NOMO-1 treated with dmso at 0.1 percent for 144 hours (cell line): ENCODE results near the gene AFG3L2.
A peak's percentile ranks its signal among the peaks of the same experiment; 100 is the strongest.

Source experiments
- DNase-seq: peaks from one replicate; lab custom pipeline; 2025; ENCODE audit not compliant: unreplicated experiment; lab: John Stamatoyannopoulos, UW

Gene AFG3L2

DNA sequence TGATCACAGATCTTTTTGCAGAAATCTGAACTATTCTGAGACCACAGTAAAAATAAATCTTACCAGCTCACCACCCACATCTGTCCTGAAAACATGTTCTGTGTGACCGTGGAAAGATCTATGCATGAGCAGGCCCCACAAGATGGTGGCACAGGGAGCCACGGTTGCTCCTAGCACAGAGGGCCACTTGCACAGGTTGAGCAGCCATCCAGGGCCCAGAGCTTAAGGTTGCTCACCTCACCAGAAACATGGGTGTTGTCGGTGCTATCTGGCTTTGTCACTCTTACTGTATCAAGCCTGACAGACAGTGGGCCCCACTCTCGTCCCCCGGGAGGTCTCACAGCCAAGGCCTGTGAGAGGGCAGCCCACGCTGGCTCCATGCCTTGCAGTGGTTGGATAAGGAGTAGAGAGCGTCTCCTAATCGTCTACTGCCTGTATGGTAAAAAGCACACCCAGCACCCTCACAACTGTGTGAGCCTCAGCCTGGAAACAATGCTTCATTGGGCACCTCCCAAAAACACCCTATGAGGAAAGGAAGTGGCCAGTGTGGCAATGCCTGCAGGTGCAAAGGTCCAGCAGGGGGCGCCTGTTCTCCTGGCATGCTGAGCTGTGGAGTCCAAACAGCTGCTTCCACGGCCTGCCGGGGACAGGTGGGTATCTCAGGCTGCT is 49.4 kb downstream of the AFG3L2 start:
- DNase-seq = no peak

DNA sequence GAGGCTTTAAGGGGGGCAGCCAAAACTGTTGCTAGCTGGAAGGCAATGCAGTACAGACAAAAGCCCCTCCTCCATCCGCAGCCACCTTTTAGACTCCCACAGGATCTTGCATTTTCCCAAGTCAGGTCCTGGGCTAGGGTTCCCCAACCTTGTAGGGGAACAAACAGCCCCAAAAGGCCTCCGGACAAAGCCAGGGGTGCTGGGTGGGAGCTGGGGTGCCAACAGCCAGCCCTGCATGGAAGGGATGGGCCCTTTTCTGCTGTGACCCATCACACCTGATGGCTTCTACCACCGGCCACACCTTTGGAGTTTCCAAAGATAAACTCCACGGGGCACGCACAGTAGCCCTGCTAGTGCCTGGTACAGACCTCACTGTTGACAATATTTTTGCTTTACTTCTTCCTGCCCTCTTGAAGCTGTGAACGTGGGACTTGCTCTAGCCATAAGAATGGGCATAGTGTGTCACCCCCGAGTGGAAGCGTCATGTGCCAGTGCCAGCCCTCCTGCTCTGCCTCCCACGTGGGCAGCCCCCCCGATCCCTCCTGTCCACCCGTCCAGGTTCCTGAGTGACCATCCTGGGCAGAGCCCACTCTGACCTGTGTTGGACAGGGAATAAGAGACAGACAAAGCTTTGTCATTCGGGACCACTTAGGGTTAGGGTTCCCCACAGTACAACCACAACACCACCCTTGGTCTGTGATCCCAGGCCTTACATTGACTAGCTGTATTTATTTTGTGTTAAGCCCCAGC is 50.1 kb downstream of the AFG3L2 start:
- no peak for DNase-seq

DNA sequence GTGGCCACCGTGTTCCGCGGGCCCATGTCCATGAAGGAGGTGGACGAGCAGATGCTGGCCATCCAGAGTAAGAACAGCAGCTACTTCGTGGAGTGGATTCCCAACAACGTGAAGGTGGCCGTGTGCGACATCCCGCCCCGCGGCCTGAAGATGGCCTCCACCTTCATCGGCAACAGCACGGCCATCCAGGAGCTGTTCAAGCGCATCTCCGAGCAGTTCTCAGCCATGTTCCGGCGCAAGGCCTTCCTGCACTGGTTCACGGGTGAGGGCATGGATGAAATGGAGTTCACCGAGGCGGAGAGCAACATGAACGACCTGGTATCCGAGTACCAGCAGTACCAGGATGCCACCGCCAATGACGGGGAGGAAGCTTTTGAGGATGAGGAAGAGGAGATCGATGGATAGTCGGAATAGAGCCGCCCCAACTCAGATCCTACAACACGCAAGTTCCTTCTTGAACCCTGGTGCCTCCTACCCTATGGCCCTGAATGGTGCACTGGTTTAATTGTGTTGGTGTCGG is 51.2 kb downstream of the AFG3L2 start:
- DNase-seq = no peak

DNA sequence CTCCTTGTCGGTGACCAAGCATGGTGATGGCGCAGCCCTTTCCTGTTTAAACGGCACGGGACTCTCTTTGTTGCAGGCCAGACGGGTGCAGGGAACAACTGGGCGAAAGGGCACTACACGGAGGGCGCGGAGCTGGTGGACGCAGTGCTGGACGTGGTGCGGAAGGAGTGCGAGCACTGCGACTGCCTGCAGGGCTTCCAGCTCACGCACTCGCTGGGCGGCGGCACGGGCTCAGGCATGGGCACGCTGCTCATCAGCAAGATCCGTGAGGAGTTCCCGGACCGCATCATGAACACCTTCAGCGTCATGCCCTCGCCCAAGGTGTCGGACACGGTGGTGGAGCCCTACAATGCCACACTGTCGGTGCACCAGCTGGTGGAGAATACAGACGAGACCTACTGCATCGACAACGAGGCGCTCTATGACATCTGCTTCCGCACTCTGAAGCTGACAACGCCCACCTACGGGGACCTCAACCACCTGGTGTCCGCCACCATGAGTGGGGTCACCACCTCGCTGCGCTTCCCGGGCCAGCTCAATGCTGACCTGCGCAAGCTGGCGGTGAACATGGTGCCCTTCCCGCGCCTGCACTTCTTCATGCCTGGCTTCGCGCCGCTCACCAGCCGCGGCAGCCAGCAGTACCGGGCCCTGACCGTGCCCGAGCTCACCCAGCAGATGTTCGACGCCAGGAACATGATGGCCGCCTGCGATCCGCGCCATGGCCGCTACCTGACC is 51.9 kb downstream of the AFG3L2 start:
- no peak for DNase-seq

DNA sequence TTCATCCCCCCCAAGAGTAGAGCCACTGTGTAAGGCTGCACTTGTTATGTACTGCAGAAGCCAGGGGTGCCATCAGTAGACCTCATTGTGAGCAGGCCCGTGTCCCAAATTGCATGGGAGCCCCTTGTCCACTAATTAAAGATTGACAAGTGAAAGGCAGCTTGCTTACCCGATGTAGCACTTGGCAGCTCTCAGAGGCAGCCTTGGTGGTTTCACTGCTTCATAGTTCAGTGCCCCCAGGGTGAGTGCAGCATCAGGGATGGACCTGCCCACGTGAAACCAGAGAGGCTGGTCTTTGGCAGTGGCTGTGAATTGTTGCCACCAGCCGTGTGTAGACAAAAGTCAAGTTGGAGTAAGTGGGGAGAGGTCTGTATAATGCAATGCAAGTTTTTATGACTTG is 55.7 kb downstream of the AFG3L2 start:
- no peak for DNase-seq

DNA sequence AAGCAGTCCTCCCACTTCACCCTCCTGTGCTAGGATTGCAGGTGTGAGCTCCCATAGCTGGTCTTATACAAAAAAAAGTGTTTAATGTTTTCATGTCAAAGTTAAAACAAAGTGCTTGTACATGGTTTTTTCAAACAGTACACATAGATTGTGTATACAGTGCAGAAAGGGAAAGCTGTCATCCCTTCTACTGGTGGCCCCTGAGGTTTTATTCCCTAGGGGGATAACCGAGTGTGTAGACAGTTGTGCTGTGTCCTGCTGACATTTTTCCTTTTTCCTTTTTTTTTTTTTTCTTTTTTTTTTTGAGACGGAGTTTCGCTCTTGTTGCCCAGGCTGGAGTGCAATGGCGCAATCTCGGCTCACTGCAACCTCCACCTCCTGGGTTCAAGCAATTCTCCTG is 58.2 kb downstream of the AFG3L2 start:
- DNase-seq = no peak

DNA sequence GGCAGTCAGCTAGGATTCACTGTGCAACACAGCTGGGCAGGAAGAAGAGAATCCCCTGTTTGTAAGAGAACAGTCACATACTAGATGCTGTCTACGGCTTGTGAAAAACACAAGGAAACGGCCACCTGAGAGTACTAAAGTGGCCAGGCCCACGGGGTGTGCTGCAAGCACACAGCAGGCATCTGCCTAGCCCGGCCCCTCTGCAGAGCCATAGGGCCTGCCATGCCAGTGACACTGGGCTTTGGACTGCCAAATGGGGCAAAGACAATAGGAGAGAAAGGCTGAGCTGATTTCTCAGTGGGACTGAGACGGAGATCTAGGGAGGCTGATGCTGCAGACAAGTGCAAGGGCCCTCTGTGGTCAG is 58.7 kb downstream of the AFG3L2 start:
- no peak for DNase-seq

DNA sequence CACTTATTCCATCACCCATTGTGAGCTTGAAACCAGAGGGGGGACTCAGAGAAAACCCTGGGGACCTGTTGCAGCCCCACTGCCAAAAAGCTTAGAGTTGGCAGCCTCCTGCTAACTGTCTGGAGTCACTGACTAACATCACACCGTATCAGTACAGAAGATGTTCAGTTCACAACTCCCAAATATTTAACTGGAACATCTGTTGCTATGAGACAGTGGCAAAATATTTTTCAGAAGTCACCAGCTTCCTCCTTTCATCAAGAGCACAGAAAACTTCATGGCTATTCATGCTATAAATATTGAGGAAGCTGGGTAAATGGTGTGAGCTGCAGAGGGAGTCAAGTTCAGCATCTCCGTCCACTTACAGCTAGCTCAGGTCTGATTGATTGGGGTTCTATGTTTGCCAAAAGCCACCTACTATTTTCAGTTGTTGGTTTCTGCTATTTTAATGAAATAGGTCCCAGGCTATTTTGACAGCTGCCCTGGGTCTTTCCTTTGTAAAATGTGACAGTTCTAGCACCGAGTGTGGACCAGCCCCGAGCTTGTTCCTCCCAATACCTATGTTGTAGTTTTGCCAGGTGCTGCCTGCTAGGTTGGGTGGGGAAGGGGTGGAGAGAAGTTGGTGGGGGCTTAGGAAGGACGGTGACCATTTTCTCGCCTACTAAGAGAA is 59.2 kb downstream of the AFG3L2 start:
- DNase-seq = no peak

DNA sequence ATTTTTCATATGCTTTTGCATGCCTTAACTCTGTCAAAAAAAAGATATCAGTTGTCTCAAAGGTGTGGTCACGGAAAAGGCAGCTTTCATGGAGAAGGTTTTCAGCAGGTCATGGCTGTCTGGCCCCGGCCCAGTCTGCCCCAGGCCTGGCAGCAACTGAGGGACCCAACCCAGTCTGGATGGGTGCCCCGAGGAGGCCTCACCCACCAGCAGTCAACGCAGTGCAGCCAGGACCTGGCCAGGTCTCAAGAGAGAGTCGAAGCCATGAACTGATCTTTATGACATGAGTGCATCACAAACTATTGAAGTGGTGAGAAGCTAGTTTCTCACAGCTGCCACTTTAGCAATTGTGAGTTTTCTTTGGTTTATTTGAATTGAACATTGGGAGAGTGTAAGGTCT is 61.1 kb downstream of the AFG3L2 start:
- DNase-seq = no peak

DNA sequence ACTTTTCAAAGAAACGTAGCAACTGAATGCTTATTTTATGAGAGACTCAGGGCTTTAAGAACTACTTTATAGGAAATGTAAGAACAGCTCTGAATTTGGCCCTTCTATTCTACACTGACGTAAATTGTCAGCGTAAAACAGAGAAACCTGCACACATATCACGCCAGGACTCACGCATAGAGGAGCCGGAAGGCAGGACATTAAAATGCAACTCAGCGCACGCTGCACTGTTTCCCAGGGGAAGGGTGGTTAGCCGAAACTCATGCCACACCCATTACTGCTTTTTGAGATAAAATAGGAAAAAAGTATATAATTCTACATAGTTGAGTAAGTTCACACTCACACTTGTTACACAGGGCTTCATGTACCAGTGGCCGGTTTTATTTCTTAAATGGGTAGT is 61.5 kb downstream of the AFG3L2 start:
- no peak for DNase-seq

DNA sequence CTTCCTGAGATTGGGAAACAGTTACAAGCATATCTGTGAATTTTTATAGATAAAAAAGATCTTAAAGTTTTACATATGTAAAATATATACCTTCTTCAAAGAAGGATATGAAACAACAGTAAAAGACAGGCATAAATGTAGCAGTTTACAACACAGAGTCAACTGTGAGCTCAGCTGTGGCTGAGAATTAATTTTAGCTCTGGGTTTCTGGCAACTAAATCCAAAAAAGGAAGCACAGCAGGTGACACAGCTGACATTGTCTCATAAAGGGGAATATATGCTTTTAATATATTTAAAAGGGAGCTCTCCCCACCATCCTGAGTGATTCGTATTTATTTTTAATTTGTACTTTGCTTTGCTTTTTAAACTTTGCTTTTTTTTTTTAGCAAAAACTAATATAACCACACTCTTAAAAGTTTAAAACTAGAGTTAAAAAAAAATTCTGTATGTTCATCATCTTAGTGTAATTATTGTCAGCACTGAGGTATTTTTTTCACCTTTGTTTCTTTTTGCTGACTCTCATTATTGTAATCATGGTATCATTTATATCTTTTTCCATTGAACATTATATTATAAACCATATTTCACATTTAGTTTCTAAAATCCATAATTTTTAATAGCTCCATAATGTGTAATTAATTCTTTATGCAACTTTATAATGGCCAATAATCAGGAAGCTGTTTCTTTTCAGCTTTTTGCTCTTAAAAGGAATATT is 62.3 kb downstream of the AFG3L2 start:
- no peak for DNase-seq

DNA sequence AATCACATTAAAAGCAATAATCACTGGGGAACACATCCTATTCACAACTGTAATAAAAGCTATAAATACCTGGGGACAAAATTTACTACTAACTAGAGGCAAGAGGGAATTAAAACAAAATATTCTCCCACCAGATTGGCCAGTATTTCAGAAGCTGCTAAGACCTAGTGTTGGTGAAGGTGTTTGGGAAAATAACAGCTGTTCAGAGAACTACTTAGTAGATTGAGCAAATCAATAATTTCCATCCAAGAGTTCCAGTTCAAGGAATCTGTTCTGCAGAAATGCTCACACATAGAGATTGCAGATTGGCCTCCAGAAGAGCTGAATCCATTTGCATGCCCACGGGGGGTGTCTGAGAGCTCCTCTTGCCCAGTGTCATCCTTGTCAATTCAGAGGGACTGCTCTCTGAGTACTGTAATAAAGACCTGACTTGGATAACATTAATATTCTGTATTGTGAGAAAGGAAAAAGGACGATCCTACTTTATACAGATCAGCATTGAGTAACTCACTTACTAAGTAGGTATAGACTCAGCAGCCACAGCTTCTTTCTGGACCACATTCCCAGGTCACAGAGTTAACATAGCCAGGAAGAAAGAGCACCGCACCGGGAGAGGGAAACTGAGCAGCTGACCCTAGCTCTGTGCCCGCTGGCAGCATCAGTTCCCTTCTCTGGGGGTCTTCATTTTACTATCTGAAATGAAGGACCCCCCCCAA is 63.3 kb downstream of the AFG3L2 start:
- DNase-seq = no peak

DNA sequence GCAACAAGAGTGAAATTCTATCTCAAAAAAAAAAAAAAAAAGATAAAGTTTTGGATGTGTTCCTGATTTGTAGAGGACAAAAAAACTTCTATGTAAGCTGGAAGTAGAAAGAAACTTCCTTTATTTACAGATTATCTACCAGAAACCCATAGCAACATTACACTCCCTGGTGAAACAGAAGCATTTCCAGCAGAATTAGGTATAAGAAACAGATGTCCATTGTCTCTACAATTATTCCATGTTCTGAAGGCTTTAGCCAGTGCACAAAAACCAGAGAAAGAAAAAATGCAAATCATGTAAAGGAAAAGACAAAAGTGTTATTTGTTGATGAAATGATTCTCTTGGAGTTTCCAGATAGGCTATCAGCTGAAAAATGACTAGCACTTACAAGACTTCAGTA is 64.1 kb downstream of the AFG3L2 start:
- DNase-seq = no peak

DNA sequence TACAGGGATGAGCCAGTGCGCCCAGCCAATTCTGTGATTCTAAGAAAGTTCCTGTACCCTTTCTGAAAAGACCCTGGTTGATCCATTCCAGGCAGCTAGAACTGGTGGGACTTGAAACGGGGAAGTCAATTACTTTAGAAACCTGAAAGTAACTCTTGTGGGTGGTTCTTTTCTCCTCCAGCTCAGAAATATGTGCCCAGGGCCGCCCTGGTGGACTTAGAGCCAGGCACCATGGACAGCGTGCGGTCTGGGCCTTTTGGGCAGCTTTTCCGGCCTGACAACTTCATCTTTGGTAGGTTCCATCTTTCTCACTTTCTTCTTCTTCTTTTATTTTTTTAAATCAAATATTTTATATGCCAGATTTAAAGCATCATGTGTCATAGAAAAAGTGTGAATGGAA is 66.3 kb downstream of the AFG3L2 start:
- no peak for DNase-seq

DNA sequence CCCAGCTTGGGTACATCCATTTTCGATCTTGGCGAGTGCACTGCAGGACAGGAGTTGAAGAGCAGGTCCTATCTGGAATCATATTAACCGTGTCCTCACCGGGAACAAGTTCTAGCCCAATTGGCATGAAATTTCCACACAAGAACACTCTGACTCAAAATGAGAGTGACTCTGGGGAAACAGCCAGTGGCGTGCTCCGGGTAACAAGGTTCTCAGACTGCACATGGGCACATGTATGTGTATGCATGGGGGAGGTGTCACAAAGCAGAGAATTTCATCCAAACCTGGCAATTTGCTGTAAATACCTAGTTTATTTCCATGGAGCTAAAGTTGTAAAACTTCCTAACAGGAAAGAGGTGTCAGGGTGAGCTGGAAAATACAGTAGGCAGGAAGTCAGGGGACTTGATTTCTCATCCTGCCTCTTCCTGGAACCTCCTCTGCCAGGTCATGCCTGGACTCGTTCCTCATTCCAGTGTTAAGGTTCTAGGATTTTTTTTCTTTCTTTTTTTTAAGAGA is 67.3 kb downstream of the AFG3L2 start:
- DNase-seq = no peak

DNA sequence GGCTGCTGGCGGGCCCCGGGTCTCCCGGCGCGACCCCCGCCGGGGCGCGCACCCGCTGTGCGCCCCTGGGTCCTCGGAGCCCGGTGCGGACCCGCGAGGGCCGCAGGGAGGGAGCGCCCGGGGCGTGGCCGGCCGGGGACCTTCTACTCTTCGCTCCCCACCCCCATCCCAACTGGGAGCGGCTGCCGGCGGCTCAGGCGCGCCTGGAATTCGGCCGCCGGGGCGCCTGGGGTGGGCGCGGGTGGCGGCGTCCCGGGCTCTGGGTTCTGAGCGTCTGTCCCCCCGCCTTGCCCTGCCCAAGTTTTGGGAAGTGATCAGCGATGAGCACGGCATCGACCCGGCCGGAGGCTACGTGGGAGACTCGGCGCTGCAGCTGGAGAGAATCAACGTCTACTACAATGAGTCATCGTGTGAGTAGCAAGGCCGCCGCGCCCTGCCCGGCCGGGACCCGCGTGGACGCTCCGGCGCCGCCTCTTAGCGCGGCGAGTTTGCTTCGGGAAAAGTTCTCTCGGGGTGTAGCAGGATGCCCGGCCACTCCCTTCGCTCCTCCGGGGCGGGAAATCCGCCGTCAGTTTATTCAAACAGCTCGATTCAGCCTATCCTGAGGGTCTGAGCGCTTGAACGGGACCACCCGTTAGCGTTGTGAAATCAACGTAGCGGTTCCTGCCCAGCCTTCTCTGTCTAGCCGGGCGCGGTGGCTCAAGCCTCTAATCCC is 68.5 kb downstream of the AFG3L2 start:
- peak; percentile 46 for DNase-seq

DNA sequence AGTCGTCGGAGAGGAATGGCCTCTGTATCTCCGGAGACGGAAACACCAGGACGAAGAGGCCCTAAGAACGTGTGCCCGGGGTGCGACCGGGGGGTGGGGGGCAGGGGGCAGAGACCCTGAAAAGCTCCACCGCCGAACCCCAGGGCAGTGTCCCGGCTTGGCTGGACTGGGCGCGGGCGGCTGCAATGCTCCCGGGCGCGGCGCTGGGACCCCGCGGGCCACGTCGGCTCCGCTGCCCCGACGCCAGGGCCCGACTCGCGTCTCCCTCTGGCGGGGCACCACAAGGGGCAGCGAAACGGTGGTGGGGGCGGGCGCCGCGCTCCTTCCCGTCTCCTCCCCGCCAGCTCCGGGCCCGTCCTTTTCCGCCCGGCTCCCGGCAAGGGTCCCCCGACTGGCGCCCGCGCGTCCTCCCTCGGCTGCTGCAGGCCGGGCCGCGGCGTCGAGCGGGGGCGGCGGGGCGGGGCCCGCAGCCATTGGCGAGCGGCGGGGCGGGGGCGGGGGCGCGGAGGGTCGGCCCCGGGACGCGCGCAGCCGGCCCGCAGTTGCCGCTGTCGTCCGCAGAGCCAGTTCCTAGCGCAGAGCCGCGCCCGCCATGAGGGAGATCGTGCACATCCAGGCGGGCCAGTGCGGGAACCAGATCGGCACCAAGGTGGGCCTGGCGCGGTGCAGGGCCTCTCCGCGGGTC is 69.2 kb downstream of the AFG3L2 start, which contains the start of gene TUBB6:
Gene TUBB6 (plus strand): TSS at position 541 of the 685 bp plus-strand sequence. CDS start 52 bp downstream, at position 593.
- peak; percentile 58 for DNase-seq
